Naive thymus-derived CD8-positive, alpha-beta T cell (primary cell): ENCODE results near the gene WASHC3. TPM values are rescaled to one million over a fixed set of nuclear protein-coding genes. Genes with fewer than 3 reads are reported as not detected.

ENCODE experiments used
- ATAC-seq, 2 donors: fragments of 150-1000 bp; cut with Tn5 transposase in 1 of 2; sonication (Bioruptor Pico), chemical (Tn5 transposase) in 1 of 2; 1 replicate in 1 of 2; 2 replicates in 1 of 2; pipeline ENCODE4 v1.10.0; 2021; ENCODE audit warnings: mild to moderate bottlenecking in 2 of 2, moderate library complexity in 2 of 2
- POLR2A ChIA-PET: fragments of 350-600 bp; sonication (Branson Sonifier 250); formaldehyde crosslinking; loops from one replicate; lab custom pipeline; 2021; ENCODE audit warnings: antibody characterized with exemption; lab: Charles Lee
- DNase-seq, 10 donors: peaks; one replicate each; pipeline versions ENCODE4 v3.0.0 to v3.0.0-alpha.2; 2020 to 2022
- H3K27ac Mint-ChIP-seq, 10 donors: one replicate each; pipeline ENCODE4 v1.8.0; 2020 to 2022; ENCODE audit warnings: mild to moderate bottlenecking in 10 of 10, mixed read lengths in 10 of 10, moderate library complexity in 4 of 10, inconsistent platforms in 1 of 10
- H3K27me3 Mint-ChIP-seq, 5 donors: one replicate each; pipeline ENCODE4 v1.8.0; 2021 to 2022; ENCODE audit warnings: mixed read lengths in 5 of 5
- H3K36me3 Mint-ChIP-seq, 3 donors: one replicate each; pipeline ENCODE4 v1.8.0; 2020 to 2022; ENCODE audit warnings: mixed read lengths in 3 of 3, mild to moderate bottlenecking in 2 of 3, inconsistent platforms in 1 of 3
- H3K4me1 Mint-ChIP-seq, 4 donors: one replicate each; pipeline ENCODE4 v1.8.0; 2021 to 2022; ENCODE audit warnings: mixed read lengths in 4 of 4
- H3K4me3 Mint-ChIP-seq, 10 donors: one replicate each; pipeline ENCODE4 v1.8.0; 2020 to 2022; ENCODE audit warnings: mild to moderate bottlenecking in 10 of 10, mixed read lengths in 10 of 10, moderate library complexity in 6 of 10, inconsistent platforms in 1 of 10
- H3K9me3 Mint-ChIP-seq, 9 donors: one replicate each; pipeline ENCODE4 v1.8.0; 2020 to 2022; ENCODE audit warnings: mixed read lengths in 9 of 9, mild to moderate bottlenecking in 3 of 9, inconsistent platforms in 1 of 9, moderate library complexity in 1 of 9
- polyA plus RNA-seq, 3 donors: library from polyadenylated mRNA; unstranded; fragments of 300-500 nt; fragmentation: Illumina TruSeq; gene quantifications; one replicate each; pipeline ENCODE4 v1.2.3, GENCODE V29; 2021
- total RNA-seq, 8 experiments: library from RNA in 2 of 8; stranded (reverse) in 2 of 8; gene quantifications; one replicate each; pipeline ENCODE4 v1.2.3 and lab custom pipeline; 2021 to 2026

Gene WASHC3
- total and polyA plus RNA-seq, 5 experiments from 2014 or later: 54.3 to 97.2 (median 89.3) TPM

DNA sequence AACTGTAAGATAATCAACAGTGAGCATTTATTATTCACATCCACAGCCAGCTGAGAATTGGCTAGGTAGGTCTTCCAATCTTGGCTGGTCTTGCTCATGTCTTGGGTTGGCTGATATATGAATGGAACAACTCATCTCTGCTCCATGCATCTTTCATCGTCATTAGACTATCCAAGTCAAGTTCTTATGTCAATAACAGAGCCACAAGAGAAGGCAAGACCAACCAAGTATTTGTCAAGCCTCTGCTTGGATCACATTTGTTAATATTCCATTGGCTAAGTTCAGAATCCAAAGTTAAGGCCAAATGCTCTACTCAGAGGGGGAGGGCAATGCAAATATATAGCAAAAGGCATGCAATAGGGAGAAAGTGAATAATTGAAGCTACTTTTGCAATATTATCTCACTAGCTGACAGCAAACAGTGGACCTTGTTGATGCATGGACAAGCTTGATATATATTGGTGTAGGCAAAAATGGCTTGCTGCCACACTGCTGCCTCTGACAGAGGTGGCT lies 53.1 kb downstream of the WASHC3 start:
- Mint-ChIP-seq H3K36me3 (peaks cover 0 to 30% (median 10%) of the 10 kb centered on the region in 3 donors), H3K4me1 (peaks cover 0 to 15% (median 3%) of the 10 kb centered on the region in 4 donors), H3K27me3 (peaks cover 0 to 3% (median 0%) of the 10 kb centered on the region in 5 donors), H3K27ac (peak overlapping the region in 6 of 10 donors; percentile 2 to 25 (median 14)), H3K9me3 (peaks cover 0 to 2% (median 0%) of the 10 kb centered on the region in 9 donors), H3K4me3 (no peak overlapping the region)
- ATAC-seq: no peak
- no peak for DNase-seq
- POLR2A ChIA-PET: no interaction called here

DNA sequence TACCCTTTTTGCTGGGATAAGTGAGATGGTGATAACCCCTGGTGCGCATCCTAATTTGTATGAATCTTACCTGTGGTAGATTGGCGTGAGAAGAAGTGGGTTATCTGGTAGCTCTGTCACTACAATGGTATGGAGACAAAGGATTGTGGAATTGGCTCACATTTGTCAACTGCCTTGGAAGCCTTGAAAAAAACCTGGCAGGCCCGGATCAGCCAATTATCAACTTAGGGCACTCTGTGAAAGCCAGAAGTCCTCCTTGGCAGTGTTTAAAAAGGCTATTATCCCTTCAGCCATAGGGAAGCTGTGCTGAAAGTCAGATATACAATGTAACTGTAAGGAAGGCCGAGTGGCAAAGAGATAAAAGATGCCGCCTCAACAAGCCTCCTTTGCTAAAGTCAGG lies 56.5 kb downstream of the WASHC3 start:
- POLR2A ChIA-PET: no interaction called here
- Mint-ChIP-seq H3K4me1 (peaks cover 0 to 7% (median 1%) of the 10 kb centered on the region in 4 donors), H3K4me3 (no peak overlapping the region), H3K9me3 (peaks cover 0 to 2% (median 0%) of the 10 kb centered on the region in 9 donors), H3K27me3 (peaks cover 1 to 4% (median 3%) of the 10 kb centered on the region in 5 donors), H3K27ac (no peak overlapping the region), H3K36me3 (peaks cover 0 to 4% (median 3%) of the 10 kb centered on the region in 3 donors)
- no peak for ATAC-seq
- DNase-seq: no peak

DNA sequence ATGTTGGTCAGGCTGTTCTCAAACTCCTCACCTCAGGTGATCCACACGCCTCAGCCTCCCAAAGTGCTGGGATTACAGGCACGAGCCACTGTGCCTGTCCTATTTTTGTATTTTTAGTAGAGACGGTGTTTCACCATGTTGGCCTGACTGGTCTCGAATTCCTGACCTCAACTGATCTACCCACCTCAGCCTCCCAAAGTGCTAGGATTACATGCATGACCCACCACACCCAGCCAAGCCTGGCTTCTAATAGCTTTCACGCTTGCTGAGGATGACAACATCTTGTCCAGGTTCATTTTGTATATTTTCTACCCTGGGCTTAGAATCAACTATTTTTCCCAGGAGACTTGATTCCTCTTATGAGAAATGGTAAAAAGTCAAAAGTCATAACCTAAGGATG lies 64.7 kb downstream of the WASHC3 start:
- ATAC-seq: no peak
- no peak overlapping the region for H3K4me3 Mint-ChIP-seq
- H3K9me3 Mint-ChIP-seq: no peaks in the 10 kb centered on the region
- no peak for DNase-seq
- POLR2A ChIA-PET: no interaction called here
- peaks cover 11 to 42% (median 15%) of the 10 kb centered on the region in 5 donors for H3K27me3 Mint-ChIP-seq
- peaks cover 0 to 3% (median 0%) of the 10 kb centered on the region in 3 donors for H3K36me3 Mint-ChIP-seq
- H3K27ac Mint-ChIP-seq: no peak overlapping the region
- peaks cover 0 to 1% (median 0%) of the 10 kb centered on the region in 4 donors for H3K4me1 Mint-ChIP-seq

DNA sequence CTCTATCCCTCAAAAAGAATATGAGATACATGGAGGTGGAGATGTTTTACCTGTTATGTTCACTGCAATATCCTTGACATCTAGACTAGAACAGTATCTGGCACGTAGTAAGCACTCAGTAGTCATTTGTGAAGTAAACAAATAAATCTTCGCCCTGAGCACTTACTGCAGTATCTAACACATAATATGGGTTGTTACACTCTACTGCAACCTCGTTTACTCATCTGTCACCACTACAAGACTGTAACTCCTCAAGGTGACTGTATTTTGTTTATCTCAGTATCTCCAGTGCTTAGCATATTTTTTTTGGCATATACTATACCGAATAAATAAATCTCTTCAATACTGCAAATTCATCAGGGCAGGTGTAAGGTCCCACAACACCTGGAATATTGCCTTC lies 66.1 kb downstream of the WASHC3 start:
- peaks cover 15 to 56% (median 23%) of the 10 kb centered on the region in 5 donors for H3K27me3 Mint-ChIP-seq
- peak overlapping the region in 1 of 10 donors; percentile 13 for H3K27ac Mint-ChIP-seq

DNA sequence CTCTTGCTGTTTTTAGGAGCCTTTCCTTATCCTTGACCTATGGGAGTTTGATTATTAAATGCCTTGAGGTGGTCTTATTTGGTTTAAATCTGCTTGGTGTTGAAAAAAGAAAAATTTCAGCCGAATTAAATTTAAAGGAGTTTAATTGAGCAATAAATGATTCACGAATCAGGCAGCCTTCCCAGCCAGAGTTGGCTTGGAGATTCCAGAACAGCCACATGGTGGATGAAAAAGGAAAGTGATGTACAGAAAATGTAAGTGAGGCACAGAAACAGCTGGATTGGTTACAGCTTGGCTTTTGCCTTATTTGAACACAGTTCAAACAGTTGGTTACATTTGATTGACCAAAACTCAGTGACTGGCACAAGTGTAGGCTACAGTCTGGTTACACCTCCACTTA lies 69.7 kb downstream of the WASHC3 start:
- POLR2A ChIA-PET: no interaction called here
- ATAC-seq (no peak), DNase-seq (no peak)
- H3K9me3 Mint-ChIP-seq: no peaks in the 10 kb centered on the region
- peaks cover 13 to 52% (median 24%) of the 10 kb centered on the region in 5 donors for H3K27me3 Mint-ChIP-seq
- H3K27ac Mint-ChIP-seq: no peak overlapping the region
- no peak overlapping the region for H3K4me3 Mint-ChIP-seq
- peaks cover 0 to 1% (median 0%) of the 10 kb centered on the region in 4 donors for H3K4me1 Mint-ChIP-seq
- H3K36me3 Mint-ChIP-seq: peaks cover 0 to 3% (median 0%) of the 10 kb centered on the region in 3 donors

More for the DNA sequence above, 66.1 kb downstream of the WASHC3 start:
- Mint-ChIP-seq H3K9me3 (no peaks in the 10 kb centered on the region), H3K36me3 (peaks cover 0 to 3% (median 0%) of the 10 kb centered on the region in 3 donors), H3K4me3 (no peak overlapping the region), H3K4me1 (peaks cover 0 to 1% (median 0%) of the 10 kb centered on the region in 4 donors)
- ATAC-seq (no peak), DNase-seq (no peak)
- POLR2A ChIA-PET: no interaction called here

DNA sequence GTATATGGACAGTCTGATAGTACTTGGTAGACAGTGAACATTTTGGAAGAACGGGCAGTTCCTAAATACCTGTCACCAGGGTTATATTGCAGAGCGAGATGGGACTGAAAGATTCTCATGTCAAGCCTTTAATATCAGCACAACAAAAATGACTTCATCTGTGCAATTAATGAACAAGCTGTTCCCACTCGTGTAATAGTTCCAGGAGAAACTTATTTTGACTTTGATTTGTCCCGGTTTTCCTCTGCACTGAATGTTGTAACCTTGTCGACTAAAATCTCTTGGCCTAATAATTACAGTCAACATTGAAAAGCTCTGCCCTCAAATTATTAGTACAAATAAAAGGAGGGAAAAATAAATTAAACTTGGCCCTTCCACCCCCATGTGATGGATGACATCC lies 79.5 kb downstream of the WASHC3 start:
- Mint-ChIP-seq H3K27me3 (peaks cover 0 to 8% (median 5%) of the 10 kb centered on the region in 5 donors), H3K9me3 (peaks cover 0 to 2% (median 0%) of the 10 kb centered on the region in 9 donors), H3K27ac (no peak overlapping the region), H3K36me3 (no peaks in the 10 kb centered on the region), H3K4me3 (no peak overlapping the region), H3K4me1 (no peaks in the 10 kb centered on the region)
- DNase-seq: no peak
- POLR2A ChIA-PET: no interaction called here
- no peak for ATAC-seq

DNA sequence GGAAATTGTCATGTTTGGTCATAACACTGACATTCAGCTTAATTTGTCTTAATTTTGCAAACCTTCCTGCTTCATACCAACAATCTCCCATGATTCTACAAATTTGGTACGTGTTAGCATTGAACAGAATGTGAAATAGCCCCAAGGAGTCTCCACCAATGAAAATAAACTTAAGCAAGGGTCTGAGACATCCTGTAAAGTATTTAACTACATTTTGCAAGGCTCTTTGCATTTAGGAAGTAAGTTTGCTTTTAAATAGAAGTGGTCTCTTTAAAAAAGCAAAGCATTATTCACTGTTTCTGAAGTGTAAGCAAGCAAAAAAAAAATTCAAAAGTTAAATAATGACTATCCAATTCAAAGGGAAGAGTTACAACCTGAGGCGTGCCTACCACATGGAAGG lies 79.9 kb downstream of the WASHC3 start:
- Mint-ChIP-seq H3K4me1 (no peaks in the 10 kb centered on the region), H3K27me3 (peaks cover 0 to 8% (median 5%) of the 10 kb centered on the region in 5 donors), H3K9me3 (peaks cover 0 to 2% (median 0%) of the 10 kb centered on the region in 9 donors), H3K4me3 (no peak overlapping the region), H3K36me3 (no peaks in the 10 kb centered on the region), H3K27ac (no peak overlapping the region)
- POLR2A ChIA-PET: no interaction called here
- DNase-seq (no peak), ATAC-seq (no peak)

DNA sequence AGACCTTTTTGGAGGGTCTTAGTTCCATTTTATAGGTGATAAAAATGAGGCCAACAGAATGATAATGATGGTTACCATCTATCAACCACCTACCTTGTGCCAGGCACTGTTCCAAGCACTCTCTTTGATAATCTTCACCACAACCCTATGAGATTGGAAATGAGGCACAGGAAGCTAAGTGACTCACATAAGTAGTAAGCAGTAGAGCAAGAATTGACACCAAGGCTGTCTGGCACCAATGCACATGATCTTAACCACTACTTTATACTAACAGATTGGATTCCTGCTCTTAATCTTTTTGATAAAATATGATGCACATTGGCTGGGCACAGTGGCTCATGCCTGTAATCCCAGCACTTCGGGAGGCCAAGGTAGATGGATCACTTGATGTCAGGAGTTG lies 93.0 kb downstream of the WASHC3 start:
- peak in 1 of 10 donors; percentile 3 for DNase-seq
- ATAC-seq: peak in 1 of 2 donors; percentile 64
- peaks cover 0 to 2% (median 0%) of the 10 kb centered on the region in 3 donors for H3K36me3 Mint-ChIP-seq
- no peak overlapping the region for H3K4me3 Mint-ChIP-seq
- H3K27me3 Mint-ChIP-seq: peaks cover 0 to 6% (median under 1%) of the 10 kb centered on the region in 5 donors
- peaks cover 2 to 18% (median 15%) of the 10 kb centered on the region in 4 donors for H3K4me1 Mint-ChIP-seq
- H3K27ac Mint-ChIP-seq: no peak overlapping the region
- POLR2A ChIA-PET: no interaction called here
- peaks cover 0 to 3% (median 0%) of the 10 kb centered on the region in 9 donors for H3K9me3 Mint-ChIP-seq

DNA sequence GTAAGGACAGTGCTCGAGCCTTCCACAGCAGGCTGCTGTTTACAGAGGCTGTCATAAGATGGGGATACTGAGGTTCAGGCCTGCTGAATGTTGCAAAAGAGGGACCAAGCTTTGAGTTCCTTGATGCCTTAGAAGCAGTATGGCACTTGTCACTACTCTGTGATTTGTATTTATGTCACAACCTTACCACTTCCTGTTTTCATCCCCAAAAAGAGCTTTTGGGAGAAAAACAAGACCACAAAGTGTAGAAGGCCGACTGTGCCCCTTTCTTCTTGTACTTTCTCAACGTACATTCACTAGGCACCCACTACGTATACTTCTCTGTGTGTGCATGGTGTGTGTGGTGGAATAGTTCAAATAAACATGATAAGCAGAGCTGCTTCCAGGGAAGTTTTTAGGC lies 94.3 kb downstream of the WASHC3 start:
- Mint-ChIP-seq H3K4me3 (peak overlapping the region in 1 of 10 donors; percentile 9), H3K27ac (peak overlapping the region in 4 of 10 donors; percentile 2 to 61 (median 24)), H3K27me3 (peaks cover 0 to 6% (median 1%) of the 10 kb centered on the region in 5 donors), H3K36me3 (peaks cover 0 to 2% (median 0%) of the 10 kb centered on the region in 3 donors), H3K4me1 (peaks cover 2 to 18% (median 15%) of the 10 kb centered on the region in 4 donors), H3K9me3 (peaks cover 0 to 3% (median 0%) of the 10 kb centered on the region in 9 donors)
- peak in 4 of 10 donors; percentile 17 to 68 (median 42) for DNase-seq
- POLR2A ChIA-PET: interaction anchor here (0.9 kb wide), 1 partner anchor 11 kb away, joined by 3 read pairs; no protein-coding TSS in a partner anchor
- peak; percentile 59 to 76 for ATAC-seq

DNA sequence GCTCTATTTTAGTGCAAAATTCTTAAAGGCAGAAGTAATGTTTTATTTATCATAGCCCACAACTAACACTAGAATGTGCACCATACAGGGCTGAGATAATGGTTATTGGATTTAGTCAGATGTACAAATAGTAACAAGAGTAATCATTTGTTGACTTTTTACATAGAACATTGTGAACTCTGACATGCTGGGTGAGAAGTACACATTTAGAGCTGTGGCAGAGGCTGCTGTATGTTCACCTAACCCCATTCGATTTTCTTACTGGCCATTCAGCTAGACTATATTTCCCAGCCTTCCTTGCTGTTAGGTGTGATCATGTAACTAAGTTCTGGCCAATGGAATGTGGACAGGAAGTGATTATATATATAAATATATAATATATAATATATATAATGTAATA lies 95.3 kb downstream of the WASHC3 start:
- ATAC-seq: no peak
- Mint-ChIP-seq H3K27me3 (peaks cover 0 to 4% (median 1%) of the 10 kb centered on the region in 5 donors), H3K9me3 (peaks cover 0 to 3% (median 0%) of the 10 kb centered on the region in 9 donors), H3K36me3 (peaks cover 0 to 2% (median 0%) of the 10 kb centered on the region in 3 donors), H3K4me1 (peaks cover 2 to 18% (median 15%) of the 10 kb centered on the region in 4 donors), H3K4me3 (no peak overlapping the region), H3K27ac (peak overlapping the region in 1 of 10 donors; percentile 12)
- POLR2A ChIA-PET: interaction anchor here (0.9 kb wide), 1 partner anchor 12 kb away, joined by 3 read pairs; no protein-coding TSS in a partner anchor
- no peak for DNase-seq

DNA sequence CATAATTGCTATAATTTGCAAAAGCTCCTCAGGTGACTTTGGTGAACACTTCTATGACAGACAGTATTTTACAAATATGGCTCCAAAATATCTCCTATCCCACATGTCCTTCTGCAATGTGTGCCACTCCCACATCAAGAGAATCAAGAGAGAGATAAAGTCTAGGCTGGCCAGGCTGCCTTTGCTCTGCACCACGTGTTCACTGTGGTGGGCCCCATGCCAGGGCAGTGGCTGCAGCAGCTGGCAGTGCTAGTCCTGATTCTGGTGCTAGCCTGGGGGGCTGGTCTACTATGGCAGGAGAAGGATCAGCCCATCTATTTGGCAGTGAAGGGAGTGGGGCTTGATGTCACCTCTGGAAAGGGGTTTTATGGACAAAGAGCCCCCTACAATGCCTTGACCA lies 98.1 kb downstream of the WASHC3 start:
- no peak for ATAC-seq
- H3K4me1 Mint-ChIP-seq: peaks cover 2 to 16% (median 14%) of the 10 kb centered on the region in 4 donors
- POLR2A ChIA-PET: no interaction called here

More for the DNA sequence above, 98.1 kb downstream of the WASHC3 start:
- Mint-ChIP-seq H3K4me3 (no peak overlapping the region), H3K27me3 (peaks cover 0 to 2% (median 0%) of the 10 kb centered on the region in 5 donors), H3K27ac (no peak overlapping the region), H3K36me3 (peaks cover 0 to 12% (median 6%) of the 10 kb centered on the region in 3 donors), H3K9me3 (peaks cover 0 to 16% (median 6%) of the 10 kb centered on the region in 9 donors)
- DNase-seq: no peak
